Renal cortex interstitium (tissue), 15 donors: ENCODE data around the gene ESRRG. TPM values are rescaled to one million over a fixed set of nuclear protein-coding genes. Genes with fewer than 3 reads are reported as not detected.

Source experiments
- DNase-seq, 11 donors: peaks; one replicate each; pipeline ENCODE4 v3.0.0-alpha.2; 2013; ENCODE audit warnings: low read depth in 9 of 11, low spot score in 4 of 11; ENCODE audit errors: extremely low read depth in 1 of 11
- long read RNA-seq, 16 experiments: transcript quantifications; one replicate each; lab custom pipeline, GENCODE V29; 2026
- polyA plus RNA-seq, 3 donors: library from polyadenylated mRNA; unstranded; fragments of 120-200 nt; gene quantifications; one replicate each; pipeline ENCODE4 v1.2.1, GENCODE V29; 2013; ENCODE audit not compliant: insufficient read length in 3 of 3

The ESRRG gene
- polyA plus RNA-seq: 10 to 100 TPM; 32.5 to 47.0 (median 38.3) TPM
- long read RNA-seq, donor 1: 0 reads
- long read RNA-seq, donor 2, full-length matches to known transcripts: 1 of 1 reads
- long read RNA-seq, donor 2, partial matches to known transcripts: 0 of 1 reads
- long read RNA-seq, donor 2, other reads (novel, unspliced or antisense): 0 of 1 reads
- long read RNA-seq, donor 3, full-length matches to known transcripts: 2 of 18 reads
- long read RNA-seq, donor 3, partial matches to known transcripts: 16 of 18 reads
- long read RNA-seq, donor 3, other reads (novel, unspliced or antisense): 0 of 18 reads
- long read RNA-seq, donor 4, full-length matches to known transcripts: 2 of 2 reads
- long read RNA-seq, donor 4, partial matches to known transcripts: 0 of 2 reads
- long read RNA-seq, donor 4, other reads (novel, unspliced or antisense): 0 of 2 reads
- long read RNA-seq, donor 5: 0 reads
- long read RNA-seq, donor 6, full-length matches to known transcripts: 1 of 1 reads
- long read RNA-seq, donor 6, partial matches to known transcripts: 0 of 1 reads
- long read RNA-seq, donor 6, other reads (novel, unspliced or antisense): 0 of 1 reads
- long read RNA-seq, donor 7, full-length matches to known transcripts: 2 of 2 reads
- long read RNA-seq, donor 7, partial matches to known transcripts: 0 of 2 reads
- long read RNA-seq, donor 7, other reads (novel, unspliced or antisense): 0 of 2 reads
- long read RNA-seq, donor 8, full-length matches to known transcripts: 1 of 8 reads
- long read RNA-seq, donor 8, partial matches to known transcripts: 7 of 8 reads
- long read RNA-seq, donor 8, other reads (novel, unspliced or antisense): 0 of 8 reads
- long read RNA-seq, donor 9, full-length matches to known transcripts: 2 of 2 reads
- long read RNA-seq, donor 9, partial matches to known transcripts: 0 of 2 reads
- long read RNA-seq, donor 9, other reads (novel, unspliced or antisense): 0 of 2 reads
- long read RNA-seq, donor 10: 0 reads
- long read RNA-seq, donor 11, partial matches to known transcripts: 6 of 6 reads
- long read RNA-seq, donor 11, other reads (novel, unspliced or antisense): 0 of 6 reads
- long read RNA-seq, donor 12: 0 reads
- long read RNA-seq, donor 13, full-length matches to known transcripts: 3 of 3 reads
- long read RNA-seq, donor 13, partial matches to known transcripts: 0 of 3 reads
- long read RNA-seq, donor 13, other reads (novel, unspliced or antisense): 0 of 3 reads
- long read RNA-seq, donor 14, full-length matches to known transcripts: 2 of 2 reads
- long read RNA-seq, donor 14, partial matches to known transcripts: 0 of 2 reads
- long read RNA-seq, donor 14, other reads (novel, unspliced or antisense): 0 of 2 reads
- long read RNA-seq, donor 15, full-length matches to known transcripts: 1 of 1 reads
- long read RNA-seq, donor 15, partial matches to known transcripts: 0 of 1 reads
- long read RNA-seq, donor 15, other reads (novel, unspliced or antisense): 0 of 1 reads
- long read RNA-seq, donor 16, full-length matches to known transcripts: 2 of 2 reads
- long read RNA-seq, donor 16, partial matches to known transcripts: 0 of 2 reads
- long read RNA-seq, donor 16, other reads (novel, unspliced or antisense): 0 of 2 reads

DNA sequence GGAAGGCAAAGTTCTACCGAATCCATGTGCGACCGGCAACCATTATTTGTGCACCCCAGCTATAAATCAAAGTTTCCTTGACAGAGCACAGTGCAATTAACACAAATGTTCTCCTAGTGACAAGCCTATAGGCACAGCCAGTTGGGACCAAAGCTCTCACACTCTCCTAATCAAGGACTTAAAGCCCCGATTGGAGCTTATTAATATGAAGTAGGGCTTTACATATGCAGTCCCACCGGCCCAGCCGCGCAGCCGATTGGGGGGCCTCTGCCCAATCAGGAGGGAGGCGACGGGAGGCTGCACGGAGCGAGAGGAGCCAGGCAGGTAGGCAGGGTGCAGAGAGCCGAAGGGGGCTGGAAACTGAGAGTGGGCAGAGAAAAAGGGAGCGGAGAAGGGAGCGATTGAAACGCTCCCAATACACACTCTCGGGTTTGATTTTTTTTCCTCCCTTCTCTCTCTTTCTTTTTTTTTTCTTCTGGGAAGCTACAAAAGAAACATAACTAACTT, at the start of gene ESRRG:
Gene ESRRG (minus strand): TSS at position 156 of the 507 bp plus-strand sequence. CDS start 130 bp downstream, at position 26.
- peak; percentile 31 to 67 (median 47) for DNase-seq

DNA sequence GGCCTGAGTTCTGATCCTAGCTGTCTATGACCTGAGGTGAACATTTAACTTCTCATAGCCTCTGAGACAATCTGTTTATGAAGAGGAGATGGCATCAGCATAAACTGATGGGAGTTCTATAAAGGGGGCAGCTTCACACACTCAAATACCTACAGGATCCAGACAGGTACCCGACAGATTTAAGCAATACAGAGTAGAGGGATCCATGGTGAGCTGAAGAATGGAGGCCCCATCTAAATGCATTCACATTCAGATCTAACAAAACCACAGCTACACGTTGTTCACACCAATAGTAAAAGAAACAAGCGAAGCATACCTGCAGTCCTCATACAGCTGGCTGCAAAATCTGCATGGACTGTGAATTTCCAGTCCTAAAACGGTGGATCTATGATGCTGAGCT, 48.7 kb upstream of the ESRRG start:
- DNase-seq: no peak

DNA sequence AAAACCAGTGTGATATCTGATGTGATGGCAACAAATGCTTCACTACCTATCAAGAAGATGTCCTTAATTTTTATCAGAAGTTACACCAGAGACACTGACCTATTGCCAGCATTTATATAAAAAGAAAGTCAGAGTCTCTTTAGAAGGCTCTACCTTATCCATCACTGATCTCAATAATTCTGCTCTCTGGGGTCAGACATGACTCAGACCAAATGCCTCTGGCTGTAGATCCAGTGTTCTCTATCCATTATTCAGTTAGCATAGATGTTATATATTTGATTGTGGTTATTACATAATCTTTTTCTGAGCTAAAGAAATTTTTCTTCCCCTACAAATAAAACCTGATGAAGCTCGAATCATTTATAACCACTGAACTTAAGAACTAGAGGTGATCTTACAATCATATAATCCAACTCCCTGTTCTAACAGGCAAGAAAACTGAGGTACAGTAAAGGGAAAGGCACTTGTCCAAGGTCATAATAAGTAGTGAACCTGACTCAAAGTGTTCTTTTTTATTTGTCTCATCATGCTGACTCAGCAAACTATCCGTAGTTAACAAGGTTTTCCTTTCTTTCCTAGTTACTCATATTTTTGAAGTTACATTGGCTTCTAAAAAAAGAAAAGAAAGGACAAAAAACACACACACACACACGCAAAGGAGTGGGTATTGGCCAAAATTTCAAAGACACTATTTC, 43.6 kb upstream of the ESRRG start:
- DNase-seq: no peak

DNA sequence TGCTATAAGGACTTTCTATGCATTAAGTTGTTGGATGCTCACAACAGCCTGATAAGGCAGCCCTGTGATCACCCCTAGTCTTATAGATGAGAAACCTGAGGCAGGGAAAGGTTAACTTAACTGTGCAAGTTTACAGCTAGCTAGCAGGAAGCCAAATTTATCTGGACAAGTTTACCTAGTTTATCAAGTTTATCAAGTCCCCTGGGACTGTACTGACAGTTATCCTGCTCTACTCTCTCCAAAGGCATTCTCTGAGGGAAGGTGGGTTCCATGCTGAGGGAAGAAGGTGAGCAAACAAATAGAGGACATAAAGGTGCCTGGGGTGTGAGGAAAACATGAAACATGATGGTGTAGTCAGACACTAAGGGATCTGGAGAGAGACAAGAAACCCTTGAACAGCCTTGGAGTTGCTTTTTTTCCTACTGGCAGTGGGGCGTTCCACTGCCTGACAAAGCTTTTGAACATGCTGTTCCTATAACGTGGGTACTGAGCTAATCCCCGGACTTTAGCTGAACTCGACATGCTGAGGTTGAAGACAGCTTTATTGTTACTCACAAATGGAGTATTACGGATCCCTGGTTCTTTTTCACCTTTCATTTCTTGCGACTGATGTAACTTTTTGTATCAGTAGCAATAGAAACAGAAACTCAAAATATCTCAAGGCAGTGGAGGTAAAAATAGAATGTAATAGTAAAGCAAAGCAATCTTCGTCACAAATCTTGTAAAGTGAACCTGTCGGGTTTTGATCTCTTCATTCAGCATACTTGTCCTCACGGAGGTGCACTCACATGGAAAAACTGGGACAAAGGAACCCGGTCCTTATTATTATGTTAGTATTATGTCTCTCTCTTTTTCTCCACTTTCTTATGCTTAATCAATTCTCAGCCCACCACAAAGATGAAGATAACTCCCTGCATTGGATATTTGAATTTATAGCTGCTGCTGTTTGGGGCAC, 42.4 kb upstream of the ESRRG start:
- no peak for DNase-seq

DNA sequence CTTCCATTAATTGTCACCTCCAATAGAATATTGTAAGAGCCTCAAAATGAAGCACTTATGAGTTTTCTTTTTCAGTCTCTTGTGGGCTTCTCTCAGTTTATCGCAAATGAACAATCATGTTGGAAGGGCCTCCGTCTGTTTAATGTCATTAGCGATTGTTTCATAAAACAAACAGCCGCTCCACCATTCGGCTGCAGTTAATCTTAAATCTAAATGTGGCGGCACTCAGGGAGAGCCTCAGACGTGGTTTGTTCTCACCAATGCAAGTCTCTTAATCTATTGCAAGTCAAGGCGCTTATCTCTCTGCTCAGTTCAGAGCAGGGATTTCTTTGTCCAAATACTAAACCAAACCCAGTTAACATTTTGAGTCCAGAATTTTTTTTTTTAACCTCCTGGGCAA, 34.9 kb upstream of the ESRRG start:
- no peak for DNase-seq

DNA sequence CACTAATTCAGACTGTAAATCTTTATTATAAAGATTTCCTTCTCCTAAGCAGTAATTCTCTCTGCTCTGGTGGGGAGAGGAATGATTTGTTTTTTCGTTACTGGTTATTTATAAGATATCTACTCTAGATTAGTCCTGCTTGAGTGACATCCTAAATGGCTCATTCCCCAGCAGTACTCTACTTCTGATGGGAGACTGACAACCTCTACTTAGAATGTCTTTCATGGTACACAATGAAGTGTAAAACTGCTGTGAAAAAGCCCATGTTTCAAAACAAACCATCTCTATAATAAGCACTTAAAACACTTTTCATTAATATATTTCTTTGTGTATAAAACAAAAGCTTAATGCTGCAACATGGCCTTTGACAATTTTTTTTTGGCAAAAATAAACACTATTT, 33.9 kb upstream of the ESRRG start:
- no peak for DNase-seq

DNA sequence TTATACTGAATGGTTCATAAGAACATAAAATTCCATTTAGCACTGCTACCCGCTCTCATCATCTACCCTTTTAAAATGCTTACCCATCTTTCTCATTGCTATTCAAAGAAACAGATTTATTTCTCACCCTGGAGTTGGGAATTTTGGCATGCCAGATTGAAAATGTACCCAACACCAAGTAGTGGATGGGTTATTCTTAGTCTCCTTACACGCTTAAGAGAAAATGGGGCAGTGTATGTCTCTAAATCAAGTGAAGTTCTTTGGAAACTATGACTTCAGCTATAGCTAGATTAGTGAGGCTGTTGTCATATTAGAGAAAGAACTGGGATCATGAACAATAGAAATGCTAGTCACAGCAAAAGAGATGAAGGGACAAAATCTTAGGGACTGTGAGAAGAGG, 27.7 kb upstream of the ESRRG start:
- DNase-seq: no peak

DNA sequence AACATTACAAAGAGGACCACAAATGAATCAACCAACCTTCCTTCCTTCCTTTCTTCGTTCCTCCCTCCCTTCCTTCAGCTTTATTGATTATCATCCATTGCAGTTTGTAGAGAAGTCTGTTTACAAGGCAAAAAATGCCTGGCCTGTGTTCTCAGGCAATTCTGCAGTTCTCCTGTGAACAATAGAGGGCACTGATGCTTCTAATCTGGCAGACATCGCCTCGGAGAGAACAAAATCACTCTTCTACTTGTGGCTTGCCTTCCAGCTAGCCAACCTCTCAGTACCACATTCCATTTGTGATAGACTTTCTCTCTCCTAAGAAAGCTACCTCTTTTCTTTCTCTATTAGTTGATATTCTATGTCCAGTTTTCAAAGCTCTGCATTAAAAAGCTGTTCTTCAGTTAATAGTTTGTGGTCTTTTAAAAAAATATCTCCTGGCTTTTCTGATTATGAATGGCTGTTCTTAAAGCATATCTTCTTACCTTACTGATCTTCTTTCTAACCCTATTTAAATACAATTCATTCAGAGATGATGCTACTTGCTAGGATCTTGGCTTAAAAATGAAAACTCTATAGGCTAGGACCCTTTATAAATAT, 26.9 kb upstream of the ESRRG start:
- DNase-seq: peak in 10 of 11 donors; percentile 20 to 59 (median 38)

DNA sequence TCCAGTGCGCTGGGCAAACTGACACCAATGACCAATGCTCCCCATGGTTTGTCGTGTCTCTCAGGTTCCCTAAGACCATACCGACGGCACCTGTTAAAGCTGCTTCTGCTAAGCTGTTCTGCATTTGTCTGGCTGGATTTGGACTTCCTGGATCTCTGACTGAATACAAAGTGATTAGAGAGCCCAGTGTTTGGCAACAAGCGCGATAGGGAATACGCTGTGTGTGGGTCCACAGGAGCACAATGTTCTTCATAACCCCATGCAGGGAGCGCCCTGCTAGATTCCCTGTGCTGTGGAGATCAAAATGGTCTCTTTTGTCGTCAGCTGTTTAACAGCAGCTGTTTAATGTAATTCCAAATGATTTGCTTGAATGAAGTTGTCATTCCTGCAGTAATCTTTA, 26.0 kb upstream of the ESRRG start:
- no peak for DNase-seq

DNA sequence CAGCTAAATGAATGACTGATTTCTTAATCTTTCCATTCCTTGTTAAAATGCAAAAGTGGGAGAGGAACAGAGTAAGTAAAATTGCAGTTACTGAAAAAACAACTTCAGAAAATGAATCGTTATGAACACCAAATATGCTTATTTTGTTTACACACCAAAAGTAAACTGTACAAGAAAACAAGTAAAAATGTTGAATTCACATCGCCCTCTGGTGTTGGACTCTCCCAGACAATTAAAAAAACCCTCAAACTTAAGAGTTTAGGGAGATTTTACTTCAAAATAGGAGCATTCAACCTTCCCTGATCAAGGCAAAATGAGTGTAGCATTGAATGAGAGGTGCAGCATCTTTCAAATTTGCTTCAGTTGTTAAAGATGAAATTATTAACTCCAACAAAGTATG, 19.4 kb upstream of the ESRRG start:
- DNase-seq: no peak

DNA sequence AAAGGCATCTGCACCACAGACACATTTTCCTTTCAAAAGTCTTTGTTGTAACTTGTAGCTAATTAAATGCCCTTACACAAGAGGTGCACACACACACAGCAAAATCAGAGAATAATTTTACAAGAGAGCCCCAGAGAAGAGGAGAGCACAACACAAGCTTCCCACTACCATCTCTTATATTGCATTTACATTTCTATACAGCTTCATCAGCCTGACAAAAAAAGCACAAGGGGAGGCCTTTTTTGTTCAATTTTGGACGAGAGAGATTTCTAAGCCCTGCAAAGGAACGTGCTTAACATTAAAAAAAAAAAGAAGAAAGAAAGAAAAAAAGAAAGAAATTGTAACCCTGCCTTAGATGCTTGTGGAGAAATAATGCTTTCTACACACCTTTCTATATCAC, 17.1 kb upstream of the ESRRG start:
- DNase-seq: no peak

DNA sequence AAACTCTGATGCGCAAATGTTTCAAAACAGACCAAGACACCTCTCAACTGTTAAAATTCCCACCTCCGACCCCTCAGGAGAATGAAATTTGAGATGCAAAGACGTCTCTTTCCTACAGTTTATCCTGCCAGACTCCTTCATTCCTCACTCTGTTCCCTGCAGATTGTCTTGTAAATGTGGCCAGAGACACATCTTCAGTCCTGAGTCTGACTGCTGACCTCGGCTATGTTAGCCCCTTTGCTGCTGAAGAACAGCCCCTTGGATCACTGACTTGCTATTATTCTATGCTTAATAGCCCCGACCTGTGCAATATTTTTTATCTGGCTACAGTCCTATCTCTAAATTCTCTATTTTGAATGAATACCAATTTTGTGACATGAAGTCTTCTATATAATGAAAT, 16.6 kb upstream of the ESRRG start:
- DNase-seq: no peak

DNA sequence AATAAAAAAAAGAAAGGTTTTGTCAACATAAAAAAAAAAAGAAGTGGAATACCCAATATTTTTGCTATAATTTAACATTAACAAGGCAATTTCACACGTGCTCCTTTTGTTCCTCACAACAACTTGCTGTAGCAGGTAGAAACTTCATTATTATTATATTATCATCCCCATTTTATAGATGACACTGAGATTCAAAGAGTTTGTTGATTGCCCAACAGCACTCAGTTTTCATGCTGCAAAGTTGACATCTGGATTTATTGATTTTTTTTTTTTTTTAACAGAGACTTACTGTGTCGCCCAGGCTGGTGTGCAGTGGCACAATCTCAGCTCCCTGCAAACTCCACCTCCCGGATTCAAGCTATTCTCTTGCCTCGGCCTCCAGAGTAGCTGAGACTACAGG, 8.9 kb upstream of the ESRRG start:
- no peak for DNase-seq

DNA sequence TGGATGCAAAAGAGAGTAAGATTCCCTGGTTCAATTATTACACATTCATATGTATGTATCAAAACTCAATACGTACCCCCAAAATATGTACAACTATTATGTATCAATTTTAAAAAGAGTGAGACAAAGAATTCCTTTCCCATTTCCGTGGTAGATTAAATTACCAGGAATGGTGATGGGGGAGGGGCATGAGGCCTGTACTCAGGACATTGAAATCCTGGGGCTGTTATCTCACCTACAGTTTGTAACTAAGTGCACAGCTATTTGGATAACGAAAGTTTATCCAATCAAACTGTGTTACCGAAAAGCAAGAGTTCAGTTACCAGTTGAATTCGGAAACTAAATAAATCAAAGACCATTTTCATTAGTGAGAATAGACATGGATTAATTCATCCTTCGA, 8.3 kb upstream of the ESRRG start:
- DNase-seq: no peak

DNA sequence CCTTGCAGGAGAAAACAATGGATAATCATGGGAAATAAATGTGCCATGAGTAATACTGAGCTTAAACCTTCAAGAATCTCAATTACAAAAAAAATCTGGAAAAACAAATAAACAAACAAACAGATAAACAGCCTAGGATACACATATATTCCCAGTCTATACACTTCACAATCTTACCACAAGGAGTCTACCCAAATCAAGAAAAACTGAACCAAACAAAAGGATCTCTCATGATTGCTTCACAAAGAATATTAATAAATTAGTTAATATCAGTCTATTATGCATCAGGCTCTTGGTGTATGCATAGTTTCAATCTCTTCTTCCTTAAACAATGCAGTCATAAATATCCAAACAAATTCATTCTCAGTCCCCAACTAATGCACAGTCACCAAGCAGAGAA, 3.2 kb upstream of the ESRRG start:
- no peak for DNase-seq

DNA sequence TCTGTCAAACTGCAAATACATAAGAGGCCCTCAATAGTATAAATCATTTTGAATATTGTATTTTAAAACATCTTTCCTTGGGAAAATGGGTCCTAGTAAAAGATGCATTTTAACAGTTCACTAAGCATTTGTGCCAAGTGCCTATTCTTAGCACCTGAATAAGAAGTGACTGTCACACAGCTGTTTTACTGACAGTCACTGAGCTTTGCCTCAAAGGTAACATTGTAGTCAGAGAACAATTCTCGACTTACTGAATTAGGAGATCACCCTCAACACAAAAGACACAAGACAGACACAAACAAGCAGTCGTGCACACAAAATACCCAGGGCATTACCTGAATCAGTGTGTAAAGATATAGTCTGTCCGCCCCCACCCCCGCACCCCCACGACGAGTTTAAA, 408 bp downstream of the ESRRG start:
- no peak for DNase-seq

DNA sequence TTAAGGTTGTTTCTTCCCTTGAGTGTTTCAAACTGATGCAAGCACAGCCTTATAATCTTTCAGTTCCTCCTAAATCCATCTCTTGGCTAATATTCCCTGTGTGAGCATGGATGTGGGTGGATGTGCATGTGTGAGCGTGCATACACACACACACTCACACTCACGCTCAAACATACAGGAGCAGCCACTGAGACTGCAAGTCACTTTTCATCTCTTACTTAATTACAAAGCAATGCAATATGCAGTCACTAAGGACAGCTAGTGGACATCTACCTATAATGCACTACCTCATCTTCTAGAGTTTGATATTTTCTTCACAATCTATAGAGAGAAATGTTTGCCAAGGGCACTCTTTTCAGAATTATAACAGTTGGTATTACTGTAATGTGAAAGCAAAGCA, 1.4 kb downstream of the ESRRG start:
- no peak for DNase-seq
